ENCODE results near the gene ZNF594.
"Not testable (repeated sequence)": the region's sequence is repeated elsewhere in the genome, so short reads cannot be mapped to it uniquely, and the experiment has no call there.

ZNF594 gene

DNA sequence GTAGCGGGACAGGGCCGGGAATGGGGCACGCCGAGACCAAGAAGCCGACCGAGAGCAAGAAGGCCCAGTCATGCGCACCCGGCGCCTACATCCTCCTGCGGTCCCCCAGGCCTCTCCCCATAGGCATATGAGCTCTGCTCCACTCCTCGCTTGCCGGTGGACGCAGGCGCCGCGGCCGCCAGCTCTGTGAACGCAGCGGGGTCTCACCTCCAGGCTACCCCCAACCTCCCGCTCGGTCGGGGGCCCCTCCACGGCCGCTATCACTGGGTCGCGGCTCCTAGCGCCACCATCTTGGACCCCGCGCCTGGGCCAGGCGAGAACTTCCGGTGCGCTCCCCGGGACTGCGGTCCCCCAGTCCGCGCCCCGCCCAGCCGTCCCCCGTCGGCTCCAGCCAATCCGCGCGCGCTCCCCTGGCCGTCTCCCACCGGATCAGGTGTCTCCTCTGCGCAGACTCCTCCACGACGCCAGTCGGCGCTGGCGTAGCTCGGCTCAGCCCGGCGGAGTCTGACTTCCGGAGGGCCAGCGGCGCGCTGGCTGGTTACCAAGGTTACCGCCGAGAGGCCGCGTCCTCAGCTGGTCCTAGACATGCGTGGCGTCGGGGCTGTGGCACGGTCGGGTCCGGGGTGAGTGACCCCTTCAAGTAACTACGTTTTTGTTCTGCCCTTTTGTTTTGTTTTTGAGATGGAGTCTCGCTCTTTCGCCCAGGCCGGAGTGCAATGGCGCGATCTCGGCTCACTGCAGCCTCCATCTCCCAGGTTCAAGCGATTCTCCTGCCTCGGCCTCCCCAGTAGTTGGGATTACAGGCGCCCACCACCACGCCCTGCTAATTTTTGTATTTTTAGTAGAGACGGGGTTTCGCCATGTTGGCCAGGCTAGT is at the start of gene ZNF594:
ZNF594 (minus strand) TSS at position 328 of the 877 bp plus-strand sequence. CDS start 7,612 bp downstream, outside the sequence.
- FAIRE-seq = peak; percentile 43
- TF ChIP-seq POLR2A (IDR thresholded peaks at IDR 0.05; ENCODE audit: low read depth, low read length) = peak; percentile 44; the same call in 1 of the 2 replicates
- DNase-seq (ENCODE audit: insufficient read length, low spot score) = peak; percentile 98

- DNase-seq (ENCODE audit: insufficient read length, low spot score); FAIRE-seq: not testable (repeated sequence)
These were observed 48.1 kb upstream of the ZNF594 start for GRCh38 chr17:5239769-5240168.

GRCh38 chr17:5238333-5238732 is 46.7 kb upstream of the ZNF594 start:
- FAIRE-seq = no peak
- TF ChIP-seq POLR2A (IDR thresholded peaks at IDR 0.05; ENCODE audit: low read depth, low read length) = no peak
- DNase-seq (ENCODE audit: insufficient read length, low spot score) = no peak

- no peak for TF ChIP-seq POLR2A (IDR thresholded peaks at IDR 0.05; ENCODE audit: low read depth, low read length)
- peak; percentile 81 for DNase-seq (ENCODE audit: insufficient read length, low spot score)
- peak; percentile 11 for FAIRE-seq
These were observed 45.9 kb upstream of the ZNF594 start for GRCh38 chr17:5237541-5238016.

- no peak for TF ChIP-seq POLR2A (IDR thresholded peaks at IDR 0.05; ENCODE audit: low read depth, low read length)
These were observed 45.4 kb upstream of the ZNF594 start for GRCh38 chr17:5236938-5237540.

DNA sequence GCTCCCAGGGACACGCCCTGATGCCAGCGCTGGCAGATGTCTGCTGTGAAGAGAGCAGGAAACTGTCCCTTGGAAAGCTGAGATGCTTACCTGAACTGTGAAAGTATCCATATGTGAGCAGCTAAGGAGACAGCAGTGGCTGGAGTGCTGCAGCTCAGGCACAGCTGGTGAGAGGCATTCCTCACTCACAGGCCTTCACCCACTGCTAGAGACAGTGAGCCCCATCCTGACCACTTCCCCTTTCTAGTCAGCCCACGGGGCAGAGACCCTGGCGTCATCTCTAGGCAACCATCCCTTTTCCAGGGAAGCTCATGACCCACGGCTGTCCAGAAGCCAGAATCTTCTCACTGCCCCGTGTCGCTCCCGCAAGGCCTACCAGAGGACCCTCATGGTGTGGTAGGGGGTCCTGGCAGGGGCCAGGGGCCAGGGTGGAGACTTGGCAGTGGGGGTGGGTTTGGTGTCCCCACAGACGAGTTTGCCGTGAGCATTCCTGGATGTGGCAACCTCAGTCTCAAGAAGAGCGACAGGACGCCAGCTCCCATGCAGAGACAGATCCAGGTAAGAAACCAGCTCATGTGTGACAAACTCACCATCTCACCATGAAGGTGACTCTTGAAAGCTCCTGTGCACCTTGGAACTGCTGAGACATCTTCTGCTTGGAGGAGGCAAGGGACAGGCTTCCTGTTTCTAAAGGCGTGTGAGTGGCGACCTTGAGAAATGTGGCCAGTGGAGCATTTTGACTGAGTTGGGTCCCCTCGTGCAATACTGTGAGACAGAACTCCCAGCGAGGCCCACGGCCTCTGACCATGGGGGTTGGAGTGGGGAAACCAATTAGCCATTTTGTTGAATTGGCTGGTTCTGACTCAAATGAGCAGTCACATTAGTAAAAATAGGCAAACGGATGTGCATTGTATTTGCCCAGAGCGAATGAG is 43.2 kb upstream of the ZNF594 start, which contains the start of gene SCIMP:
SCIMP (minus strand) TSS at position 216 of the 932 bp plus-strand sequence; CDS start at position 111, 105 bp downstream.
- DNase-seq (ENCODE audit: insufficient read length, low spot score) (no peak), FAIRE-seq (no peak)
- no peak for TF ChIP-seq POLR2A (IDR thresholded peaks at IDR 0.05; ENCODE audit: low read depth, low read length)

More at GRCh38 chr17:5236938-5237540, 45.4 kb upstream of the ZNF594 start:
- DNase-seq (ENCODE audit: insufficient read length, low spot score) (no peak), FAIRE-seq (no peak)

DNA sequence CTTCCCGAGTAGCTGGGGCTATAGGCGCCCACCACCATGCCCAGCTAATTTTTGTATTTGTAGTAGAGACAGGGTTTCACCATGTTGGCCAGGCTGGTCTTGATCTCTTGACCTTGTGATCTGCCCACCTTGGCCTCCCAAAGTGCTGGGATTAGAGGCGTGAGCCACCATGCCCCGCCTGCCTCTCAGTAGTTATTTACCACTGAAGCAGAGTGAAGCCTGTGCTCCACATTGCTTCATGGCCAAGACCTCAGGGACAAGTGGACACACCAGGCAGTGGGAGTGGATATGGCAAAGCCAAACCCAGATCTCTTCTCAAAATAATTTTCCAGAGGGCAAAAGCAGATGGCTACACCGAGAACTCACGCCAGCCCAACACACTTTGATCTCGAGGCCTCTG is 41.8 kb upstream of the ZNF594 start:
- FAIRE-seq; DNase-seq (ENCODE audit: insufficient read length, low spot score): not testable (repeated sequence)

GRCh38 chr17:5226940-5227878 is 35.5 kb upstream of the ZNF594 start:
- TF ChIP-seq POLR2A (IDR thresholded peaks at IDR 0.05; ENCODE audit: low read depth, low read length) = no peak
- FAIRE-seq (no peak), DNase-seq (ENCODE audit: insufficient read length, low spot score) (no peak)

DNA sequence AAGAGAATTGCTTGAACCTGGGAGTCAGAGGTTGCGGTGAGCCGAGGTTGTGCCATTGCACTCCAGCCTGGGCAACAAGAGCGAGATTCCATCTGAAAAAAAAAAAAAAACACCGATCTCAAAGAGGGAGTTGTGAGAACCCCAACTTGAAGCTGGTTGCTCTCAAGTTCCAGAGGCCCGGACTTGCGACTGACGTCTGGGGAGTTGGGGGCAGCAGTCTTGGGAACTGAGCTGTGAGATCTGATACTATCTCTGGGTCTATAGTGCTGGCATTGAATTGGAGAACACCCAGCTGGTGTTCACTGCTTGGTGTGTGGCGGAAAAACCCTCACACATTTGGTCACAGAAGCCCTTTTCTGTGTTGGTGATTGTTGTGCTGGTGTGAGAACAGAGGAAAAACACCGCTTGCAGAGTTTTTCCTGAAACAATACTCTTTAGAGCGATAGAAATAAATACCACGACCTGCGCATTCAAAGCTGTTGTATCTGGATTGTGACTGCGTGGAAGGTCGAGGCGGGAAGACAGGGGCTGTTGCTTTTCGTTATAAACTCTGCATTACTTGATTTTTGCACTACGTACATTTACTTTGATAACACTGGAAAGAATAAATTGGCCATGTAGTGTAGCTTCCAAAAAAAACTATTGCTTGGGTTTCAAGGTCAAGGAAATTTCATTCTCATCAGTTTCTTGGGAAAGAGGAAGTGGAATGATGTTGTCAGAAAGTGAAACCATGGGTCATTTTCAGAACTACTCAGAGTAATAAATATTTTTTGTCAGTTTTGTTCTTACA is 34.2 kb upstream of the ZNF594 start:
- no peak for TF ChIP-seq POLR2A (IDR thresholded peaks at IDR 0.05; ENCODE audit: low read depth, low read length)
- DNase-seq (ENCODE audit: insufficient read length, low spot score) (no peak), FAIRE-seq (no peak)

GRCh38 chr17:5221912-5222311 is 30.2 kb upstream of the ZNF594 start:
- not testable (repeated sequence) for FAIRE-seq; DNase-seq (ENCODE audit: insufficient read length, low spot score)

DNA sequence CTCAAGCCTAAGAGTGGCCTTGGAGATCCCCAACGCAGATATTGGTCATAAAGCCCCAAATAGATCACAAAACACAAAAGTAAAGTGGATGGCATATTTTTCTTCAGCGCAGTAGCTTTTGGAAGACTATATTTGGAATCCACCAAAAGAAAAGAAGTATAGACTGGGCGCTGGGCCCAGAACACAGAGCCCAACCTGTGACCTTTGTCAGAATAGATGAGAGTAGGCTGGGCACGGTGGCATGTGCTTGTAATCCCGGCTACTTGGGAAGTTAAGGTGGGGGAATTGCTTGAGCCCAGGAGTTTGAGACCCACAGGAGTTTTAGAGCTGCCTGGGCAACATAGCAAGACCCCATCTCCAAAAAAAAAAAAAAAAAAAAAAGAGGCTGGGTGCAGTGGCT is 28.4 kb upstream of the ZNF594 start:
- FAIRE-seq (no peak), DNase-seq (ENCODE audit: insufficient read length, low spot score) (no peak)

DNA sequence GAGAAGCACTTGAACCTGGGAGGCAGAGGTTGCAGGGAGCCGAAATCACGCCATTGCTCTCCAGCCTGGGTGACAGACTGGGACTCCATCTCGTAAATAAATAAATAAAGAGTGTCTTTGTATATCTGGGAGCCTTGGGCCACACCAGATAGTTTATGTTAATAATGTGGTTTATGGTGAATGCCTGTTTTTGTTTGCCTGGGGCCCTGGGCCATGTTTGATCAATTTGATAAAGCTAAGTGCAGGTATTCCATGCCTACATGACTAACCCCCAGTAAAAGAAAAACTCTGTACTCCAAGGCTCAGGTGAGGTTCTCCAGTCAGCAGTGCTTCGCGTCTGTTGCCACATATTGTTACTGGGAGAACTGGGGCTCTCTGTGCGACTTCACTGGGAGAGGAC is 27.9 kb upstream of the ZNF594 start:
- TF ChIP-seq POLR2A (IDR thresholded peaks at IDR 0.05; ENCODE audit: low read depth, low read length) = no peak
- no peak for FAIRE-seq
- no peak for DNase-seq (ENCODE audit: insufficient read length, low spot score)

More for the DNA sequence above, 28.4 kb upstream of the ZNF594 start:
- no peak for TF ChIP-seq POLR2A (IDR thresholded peaks at IDR 0.05; ENCODE audit: low read depth, low read length)

DNA sequence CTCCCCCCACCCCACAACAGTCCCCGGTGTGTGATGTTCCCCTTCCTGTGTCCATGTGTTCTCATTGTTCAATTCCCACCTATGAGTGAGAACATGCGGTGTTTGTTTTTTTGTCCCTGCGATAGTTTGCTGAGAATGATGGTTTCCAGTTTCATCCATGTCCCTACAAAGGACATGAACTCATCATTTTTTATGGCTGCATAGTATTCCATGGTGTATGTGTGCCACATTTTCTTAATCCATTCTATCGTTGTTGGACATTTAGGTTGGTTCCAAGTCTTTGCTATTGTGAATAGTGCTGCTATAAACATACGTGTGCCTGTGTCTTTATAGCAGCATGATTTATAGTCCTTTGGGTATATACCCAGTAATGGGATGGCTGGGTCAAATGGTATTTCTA is 25.9 kb upstream of the ZNF594 start:
- FAIRE-seq; DNase-seq (ENCODE audit: insufficient read length, low spot score): not testable (repeated sequence)
